Natural killer cell (primary cell): ENCODE measurements around the gene MGAT3. TPM values are rescaled to one million over a fixed set of nuclear protein-coding genes. Genes with fewer than 3 reads are reported as not detected.
A peak's percentile ranks its signal among the peaks of the same experiment; 100 is the strongest.

Source experiments
- ATAC-seq, 3 donors: fragments of 150-1000 bp in 2 of 3; fragments of 200-7000 bp in 1 of 3; cut with Tn5 transposase; 1 replicate in 1 of 3; 2 replicates in 2 of 3; pipeline ENCODE4 v1.10.0; 2021; ENCODE audit warnings: mild to moderate bottlenecking in 2 of 3, moderate library complexity in 2 of 3
- DNase-seq, 2 donors: peaks; one replicate each; pipeline versions ENCODE4 v3.0.0 to v3.0.0-alpha.2; 2013 to 2021; ENCODE audit warnings: mixed read lengths in 1 of 2
- H3K27ac ChIP-seq: one replicate; pipeline ENCODE4 v1.5.1; 2013; ENCODE audit warnings: mild to moderate bottlenecking, low read length
- H3K27me3 ChIP-seq: one replicate; pipeline ENCODE4 v1.6.1; 2013; ENCODE audit warnings: low read length; ENCODE audit not compliant: control insufficient read depth, insufficient read depth
- H3K36me3 ChIP-seq: one replicate; pipeline ENCODE4 v1.6.1; 2013; ENCODE audit warnings: low read length; ENCODE audit not compliant: control insufficient read depth, insufficient read depth
- H3K4me1 ChIP-seq: one replicate; pipeline ENCODE4 v1.6.1; 2013; ENCODE audit warnings: low read length; ENCODE audit not compliant: control insufficient read depth, insufficient read depth
- H3K4me3 ChIP-seq: one replicate; pipeline ENCODE4 v1.5.1; 2013; ENCODE audit warnings: low read length
- H3K9me3 ChIP-seq: one replicate; pipeline ENCODE4 v1.6.1; 2013; ENCODE audit warnings: low read length; ENCODE audit not compliant: control insufficient read depth, insufficient read depth
- H3K27ac Mint-ChIP-seq, 2 donors: one replicate each; pipeline ENCODE4 v1.8.0; 2022; ENCODE audit warnings: mild to moderate bottlenecking in 2 of 2, mixed read lengths in 2 of 2, moderate library complexity in 1 of 2
- H3K27me3 Mint-ChIP-seq, 2 donors: one replicate each; pipeline ENCODE4 v1.8.0; 2022; ENCODE audit warnings: low read depth in 2 of 2, mixed read lengths in 2 of 2
- H3K36me3 Mint-ChIP-seq: one replicate; pipeline ENCODE4 v1.8.0; 2022; ENCODE audit warnings: mixed read lengths
- H3K4me1 Mint-ChIP-seq, 2 donors: one replicate each; pipeline ENCODE4 v1.8.0; 2022; ENCODE audit warnings: mixed read lengths in 2 of 2
- H3K4me3 Mint-ChIP-seq: one replicate; pipeline ENCODE4 v1.8.0; 2022; ENCODE audit warnings: mild to moderate bottlenecking, moderate library complexity, mixed read lengths
- H3K9me3 Mint-ChIP-seq, 2 donors: one replicate each; pipeline ENCODE4 v1.8.0; 2022; ENCODE audit warnings: mixed read lengths in 2 of 2
- WGBS: methylation state at CpG from one replicate; pipeline ENCODE4 v1.1.7; 2013; ENCODE audit warnings: missing lambda C conversion rate; ENCODE audit not compliant: insufficient coverage; 5-methylcytosine and 5-hydroxymethylcytosine counted together
- intact Hi-C: fragments of 100-400 bp; cut with micrococcal nuclease; formaldehyde crosslinking; loops from one replicate; pipeline ENCODE4 v1.14.2; 2022
- total RNA-seq, 4 donors: library from RNA; stranded (reverse); fragments of 120-200 nt in 1 of 4; gene quantifications; one replicate each; pipeline versions ENCODE4 v1.2.3 to v1.2.4, GENCODE V29; 2013 to 2022
- TF ChIP-seq, protein P1 (sequence below): fragments of 200-600 bp; IDR thresholded peaks from one replicate; pipeline ENCODE4 v1.8.0; 2022; ENCODE audit warnings: antibody characterized with exemption

The MGAT3 gene
- total RNA-seq, 3 donors from 2014 or later (not counting 1 experiment from before 2014, with no cell fraction given), result 0.09 to 13.7 (median 0.11) TPM

DNA sequence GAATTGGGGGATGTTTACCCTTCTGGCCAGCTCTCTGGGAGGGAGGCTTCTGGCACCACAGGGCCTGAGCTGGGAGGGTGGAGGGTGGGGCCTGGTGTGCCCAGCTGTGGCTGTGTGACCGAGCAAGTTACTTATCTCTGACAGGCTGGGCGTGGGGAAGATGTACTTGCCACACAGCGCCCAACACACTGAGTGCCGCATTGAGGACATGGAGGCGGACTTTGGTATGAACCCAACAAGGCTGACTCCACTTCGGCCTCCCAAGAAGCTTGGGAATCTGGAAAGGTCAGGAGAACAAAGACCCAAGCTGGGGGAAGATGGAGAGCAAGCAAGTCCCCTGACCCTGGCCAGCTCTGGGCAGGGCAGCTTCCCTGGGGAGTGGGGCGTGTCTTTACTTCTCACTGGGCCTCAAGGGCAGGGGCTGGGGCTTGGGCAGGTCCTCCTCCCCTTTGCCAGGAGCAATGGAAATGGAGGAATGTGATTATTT, 2.4 kb upstream of the MGAT3 start:
- Mint-ChIP-seq H3K27me3 (peaks cover 31 to 38% of the 10 kb centered on the region in 2 donors), H3K36me3 (peaks cover 6% of the 10 kb centered on the region), H3K4me1 (peaks cover 16 to 25% of the 10 kb centered on the region in 2 donors), H3K9me3 (no peaks in the 10 kb centered on the region), H3K4me3 (no peak overlapping the region), H3K27ac (no peak overlapping the region)
- ATAC-seq, result peak in 1 of 3 donors; percentile 70
- TF ChIP-seq, protein P1, sequence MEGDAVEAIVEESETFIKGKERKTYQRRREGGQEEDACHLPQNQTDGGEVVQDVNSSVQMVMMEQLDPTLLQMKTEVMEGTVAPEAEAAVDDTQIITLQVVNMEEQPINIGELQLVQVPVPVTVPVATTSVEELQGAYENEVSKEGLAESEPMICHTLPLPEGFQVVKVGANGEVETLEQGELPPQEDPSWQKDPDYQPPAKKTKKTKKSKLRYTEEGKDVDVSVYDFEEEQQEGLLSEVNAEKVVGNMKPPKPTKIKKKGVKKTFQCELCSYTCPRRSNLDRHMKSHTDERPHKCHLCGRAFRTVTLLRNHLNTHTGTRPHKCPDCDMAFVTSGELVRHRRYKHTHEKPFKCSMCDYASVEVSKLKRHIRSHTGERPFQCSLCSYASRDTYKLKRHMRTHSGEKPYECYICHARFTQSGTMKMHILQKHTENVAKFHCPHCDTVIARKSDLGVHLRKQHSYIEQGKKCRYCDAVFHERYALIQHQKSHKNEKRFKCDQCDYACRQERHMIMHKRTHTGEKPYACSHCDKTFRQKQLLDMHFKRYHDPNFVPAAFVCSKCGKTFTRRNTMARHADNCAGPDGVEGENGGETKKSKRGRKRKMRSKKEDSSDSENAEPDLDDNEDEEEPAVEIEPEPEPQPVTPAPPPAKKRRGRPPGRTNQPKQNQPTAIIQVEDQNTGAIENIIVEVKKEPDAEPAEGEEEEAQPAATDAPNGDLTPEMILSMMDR, result no peak
- no peak overlapping the region for H3K27ac ChIP-seq
- 70% methylated on average over 7 of the region's 7 CpGs for WGBS
- H3K27me3 ChIP-seq, result peaks cover 18% of the 10 kb centered on the region
- H3K36me3 ChIP-seq, result no peaks in the 10 kb centered on the region
- DNase-seq, result no peak
- intact Hi-C loops, result no loop called here
- H3K4me3 ChIP-seq, result no peak overlapping the region
- H3K9me3 ChIP-seq, result no peaks in the 10 kb centered on the region
- H3K4me1 ChIP-seq, result peaks cover 22% of the 10 kb centered on the region

DNA sequence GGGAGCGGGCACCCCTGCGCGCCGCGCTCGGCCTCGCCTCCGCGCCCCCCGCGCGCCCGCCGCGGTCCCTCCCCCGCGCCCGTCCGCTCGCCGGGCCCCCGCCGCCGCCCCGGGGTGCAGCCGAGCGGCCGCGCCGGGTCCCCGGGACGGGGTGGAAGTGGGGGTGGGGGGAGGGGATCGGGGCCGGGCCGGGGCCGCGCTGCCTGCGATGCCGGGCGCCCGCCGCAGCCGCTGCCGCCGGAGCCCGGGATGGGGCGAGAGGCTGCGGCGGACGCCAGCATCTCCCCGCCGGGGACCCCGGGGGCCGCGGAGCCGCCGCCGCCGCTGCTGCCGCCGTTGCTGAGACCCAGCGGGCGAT, 365 bp downstream of the MGAT3 start:
- under 1% methylated on average over 63 of the region's 63 CpGs for WGBS
- H3K4me3 ChIP-seq, result no peak overlapping the region
- no peaks in the 10 kb centered on the region for H3K9me3 Mint-ChIP-seq
- H3K36me3 ChIP-seq, result no peaks in the 10 kb centered on the region
- peaks cover 18% of the 10 kb centered on the region for H3K27me3 ChIP-seq
- no peak overlapping the region for H3K4me3 Mint-ChIP-seq
- H3K27me3 Mint-ChIP-seq, result peaks cover 41 to 50% of the 10 kb centered on the region in 2 donors
- no peak overlapping the region for H3K27ac Mint-ChIP-seq
- intact Hi-C loops, result no loop called here
- no peak overlapping the region for H3K27ac ChIP-seq
- no peaks in the 10 kb centered on the region for H3K9me3 ChIP-seq
- TF ChIP-seq, protein P1, result no peak
- ATAC-seq, result peak in 1 of 3 donors; percentile 39
- no peak for DNase-seq
- H3K36me3 Mint-ChIP-seq, result peaks cover 6% of the 10 kb centered on the region
- peaks cover 12% of the 10 kb centered on the region for H3K4me1 ChIP-seq
- H3K4me1 Mint-ChIP-seq, result peaks cover 13 to 20% of the 10 kb centered on the region in 2 donors

DNA sequence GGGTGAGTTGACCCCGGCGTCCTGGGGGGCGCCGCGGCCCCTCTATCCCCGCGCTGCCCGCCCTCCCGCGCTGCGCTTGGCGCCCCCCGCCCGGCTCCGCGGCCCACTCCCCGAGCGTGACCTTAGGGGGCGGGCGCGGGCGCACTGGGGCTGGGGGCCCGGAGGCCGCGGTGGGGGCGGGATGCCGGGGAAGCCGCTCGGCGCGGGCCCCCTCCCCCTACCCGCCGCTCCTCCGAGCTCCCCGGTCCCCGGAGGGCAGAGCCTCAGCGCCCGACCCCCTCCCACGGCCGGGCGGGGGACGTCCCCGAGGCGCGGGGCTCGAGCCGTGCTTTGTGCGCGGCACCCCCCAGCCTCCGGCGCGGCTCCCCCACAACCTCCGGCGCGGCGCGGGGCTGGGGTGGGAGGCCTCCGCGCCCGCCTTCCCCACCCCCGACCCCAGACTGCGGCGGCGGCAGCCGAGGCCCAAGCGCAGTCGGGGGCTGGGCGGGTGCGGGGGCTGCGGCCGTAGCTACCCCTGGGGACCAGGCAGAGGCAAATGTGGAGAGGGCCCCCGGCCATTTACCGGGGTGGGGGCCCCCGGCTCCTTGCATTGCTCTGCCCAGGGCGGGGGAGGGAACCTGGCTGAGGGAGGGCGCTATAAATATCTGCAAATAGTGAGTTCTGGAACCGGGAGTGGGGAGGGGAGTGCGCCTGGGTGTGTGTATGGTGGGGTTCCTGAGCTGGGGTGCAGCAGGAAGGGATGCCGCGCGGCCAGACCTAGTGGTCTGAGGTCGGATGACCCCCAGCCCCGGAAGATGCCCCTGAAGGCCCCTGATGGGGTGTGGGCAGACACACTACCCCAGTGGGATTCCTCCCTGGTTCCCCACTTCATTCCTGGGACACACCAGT, 988 bp downstream of the MGAT3 start:
- H3K4me3 Mint-ChIP-seq, result peak overlapping the region; percentile 71
- H3K4me1 Mint-ChIP-seq, result peaks cover 11 to 16% of the 10 kb centered on the region in 2 donors
- Histone ChIP-seq H3K9me3 (no peaks in the 10 kb centered on the region), H3K27ac (no peak overlapping the region), H3K4me3 (no peak overlapping the region), H3K27me3 (peaks cover 18% of the 10 kb centered on the region), H3K4me1 (peaks cover 14% of the 10 kb centered on the region), H3K36me3 (no peaks in the 10 kb centered on the region)
- no peaks in the 10 kb centered on the region for H3K9me3 Mint-ChIP-seq
- intact Hi-C loops, result no loop called here
- no peak overlapping the region for H3K27ac Mint-ChIP-seq
- peak in 1 of 3 donors; percentile 15 for ATAC-seq
- TF ChIP-seq, protein P1, result no peak
- under 1% methylated on average over 83 of the region's 83 CpGs for WGBS
- DNase-seq, result peak in 1 of 2 donors; percentile 27
- peaks cover 6% of the 10 kb centered on the region for H3K36me3 Mint-ChIP-seq
- peaks cover 41 to 50% of the 10 kb centered on the region in 2 donors for H3K27me3 Mint-ChIP-seq
